GM23248 (cell line): ENCODE measurements around the gene ANKK1. TPM values are rescaled to one million over a fixed set of nuclear protein-coding genes. Genes with fewer than 3 reads are reported as not detected.

ENCODE experiments used
- DNase-seq: peaks from one replicate; pipeline ENCODE4 v3.0.0-alpha.2; 2015
- H2AFZ ChIP-seq: fragments of 200-600 bp; sonication (generic); 2 replicates; pipeline ENCODE4 v1.6.1; 2016; ENCODE audit warnings: antibody characterized with exemption
- H3F3A ChIP-seq: fragments of 200-600 bp; sonication (generic); 2 replicates; pipeline ENCODE4 v1.6.1; 2016; ENCODE audit warnings: mild to moderate bottlenecking, antibody characterized with exemption, mixed run types; ENCODE audit not compliant: insufficient read depth
- H3K27ac ChIP-seq: fragments of 200-600 bp; sonication (generic); 2 replicates; pipeline ENCODE4 v1.5.1; 2016; ENCODE audit warnings: mild to moderate bottlenecking
- H3K27me3 ChIP-seq: fragments of 200-600 bp; sonication (generic); replicated peaks from 2 replicates; pipeline ENCODE4 v1.6.1; 2016; ENCODE audit warnings: mild to moderate bottlenecking; ENCODE audit not compliant: insufficient read depth
- H3K36me3 ChIP-seq: fragments of 200-600 bp; sonication (generic); 2 replicates; pipeline ENCODE4 v1.6.1; 2016; ENCODE audit warnings: low read depth, mild to moderate bottlenecking
- H3K4me1 ChIP-seq: fragments of 200-600 bp; sonication (generic); 2 replicates; pipeline ENCODE4 v1.6.1; 2016; ENCODE audit warnings: mild to moderate bottlenecking; ENCODE audit not compliant: insufficient read depth
- H3K4me2 ChIP-seq: fragments of 200-600 bp; sonication (generic); one replicate; pipeline ENCODE4 v1.6.1; 2016; ENCODE audit warnings: mild to moderate bottlenecking; ENCODE audit not compliant: unreplicated experiment
- H3K4me3 ChIP-seq: fragments of 200-600 bp; sonication (generic); 2 replicates; pipeline ENCODE4 v1.5.1; 2016; ENCODE audit warnings: mild to moderate bottlenecking
- H3K79me2 ChIP-seq: fragments of 200-600 bp; sonication (generic); 2 replicates; pipeline ENCODE4 v1.6.1; 2016; ENCODE audit warnings: mild to moderate bottlenecking; ENCODE audit not compliant: insufficient read depth
- H3K9ac ChIP-seq: fragments of 200-600 bp; sonication (generic); 2 replicates; pipeline ENCODE4 v1.6.1; 2016; ENCODE audit warnings: mild to moderate bottlenecking
- H3K9me2 ChIP-seq: fragments of 200-600 bp; sonication (generic); 2 replicates; pipeline ENCODE4 v1.6.1; 2016; ENCODE audit warnings: mixed run types, mild to moderate bottlenecking, moderate library complexity; ENCODE audit not compliant: insufficient read depth
- H3K9me3 ChIP-seq: fragments of 200-600 bp; sonication (generic); one replicate; pipeline ENCODE4 v1.6.1; 2017; ENCODE audit warnings: low read depth
- H4K20me1 ChIP-seq: fragments of 200-600 bp; sonication (generic); 2 replicates; pipeline ENCODE4 v1.6.0; 2016; ENCODE audit not compliant: insufficient read depth
- EZH2 ChIP-seq: fragments of 200-600 bp; sonication (generic); IDR thresholded peaks from 2 replicates; pipeline ENCODE4 v1.6.1; 2018; ENCODE audit warnings: antibody characterized with exemption, mild to moderate bottlenecking; ENCODE audit not compliant: insufficient read depth, poor library complexity, severe bottlenecking
- EZH2phosphoT487 ChIP-seq: fragments of 200-600 bp; sonication (generic); IDR thresholded peaks from 2 replicates; pipeline ENCODE4 v1.6.1; 2018; ENCODE audit warnings: antibody characterized with exemption, moderate library complexity, mild to moderate bottlenecking, low read depth; ENCODE audit not compliant: insufficient read depth
- WGBS, 2 experiments: methylation state at CpG; one replicate each; pipeline ENCODE4 v1.1.6; 2015 to 2017; ENCODE audit warnings: low lambda C conversion rate in 2 of 2, low coverage in 1 of 2; ENCODE audit errors: missing lambda C conversion rate in 2 of 2; 5-methylcytosine and 5-hydroxymethylcytosine counted together
- in situ Hi-C: fragments of 300-500 bp; cut with MboI; formaldehyde crosslinking; loops from 2 replicates; pipeline ENCODE4 v1.15.0; 2020
- polyA plus RNA-seq: library from polyadenylated mRNA; unstranded; fragments of >200 nt; fragmentation: Nextera tagmentation; extraction: Ambion mirVana; gene quantifications from 2 replicates; pipeline ENCODE4 v1.2.1, GENCODE V29; 2016
- total RNA-seq: library from RNA; depleted of rRNA; stranded (reverse); fragments of >200 nt; shearing (Covaris generic); gene quantifications from 2 replicates; pipeline ENCODE4 v1.2.3, GENCODE V29; 2014; rRNA removed

Gene ANKK1
- total RNA-seq (not detected in 2 replicates), polyA plus RNA-seq (not detected in 2 replicates)

- TF ChIP-seq EZH2phosphoT487 (no peak), EZH2 (no peak)
- DNase-seq = no peak
- no peaks in the 10 kb centered on the region for H3K36me3 ChIP-seq
- 11 to 19% methylated on average over 32 to 46 of the region's 46 CpGs for WGBS, 2 experiments
- H3K4me1 ChIP-seq = peaks cover 10% of the 10 kb centered on the region
- no peak within 1 kb of the TSS for H3K27ac ChIP-seq
- peaks cover 5% of the 10 kb centered on the region; the same call in 1 of the 2 replicates for H3F3A ChIP-seq
- H3K9ac ChIP-seq = no peak within 1 kb of the TSS
- peaks cover 57% of the 10 kb centered on the region for H3K27me3 ChIP-seq
- no peaks in the 10 kb centered on the region for H3K9me3 ChIP-seq
- H3K4me3 ChIP-seq = no peak within 1 kb of the TSS
- no peaks in the 10 kb centered on the region for H3K9me2 ChIP-seq
- no peak within 1 kb of the TSS; the same call in 1 of the 2 replicates for H2AFZ ChIP-seq
- no peak within 1 kb of the TSS for H3K4me2 ChIP-seq
- H3K79me2 ChIP-seq = no peaks in the 10 kb centered on the region
- in situ Hi-C loops = no loop called here
- no peaks in the 10 kb centered on the region; the same call in 1 of the 2 replicates for H4K20me1 ChIP-seq
Measured at GRCh38 chr11:113387605-113388211, at the start of gene ANKK1. TSS of gene ANKK1 (plus strand) at chr11:113387779. CDS start at chr11:113387885, 106 bp downstream.

GRCh38 chr11:113338730-113339129, 48.8 kb upstream of the ANKK1 start:
- H3K79me2 ChIP-seq = no peaks in the 10 kb centered on the region
- H3K36me3 ChIP-seq = peaks cover 3% of the 10 kb centered on the region; the same call in 1 of the 2 replicates
- H3K4me1 ChIP-seq = no peaks in the 10 kb centered on the region
- no peak for DNase-seq
- 52 to 53% methylated on average over 4 of the region's 4 CpGs for WGBS, 2 experiments
- no peaks in the 10 kb centered on the region for H3K9me2 ChIP-seq
- TF ChIP-seq EZH2 (no peak), EZH2phosphoT487 (no peak)
- H3K4me3 ChIP-seq = no peak overlapping the region
- H3K9me3 ChIP-seq = no peaks in the 10 kb centered on the region
- H3K9ac ChIP-seq = no peak overlapping the region
- no peak overlapping the region for H2AFZ ChIP-seq
- H3F3A ChIP-seq = no peaks in the 10 kb centered on the region
- no peaks in the 10 kb centered on the region for H3K27me3 ChIP-seq
- in situ Hi-C loops = no loop called here
- H4K20me1 ChIP-seq = no peaks in the 10 kb centered on the region
- no peak overlapping the region for H3K4me2 ChIP-seq
- no peak overlapping the region for H3K27ac ChIP-seq

- Histone ChIP-seq H3F3A (no peaks in the 10 kb centered on the region), H3K4me2 (no peak overlapping the region), H3K9me3 (no peaks in the 10 kb centered on the region), H3K27me3 (no peaks in the 10 kb centered on the region), H3K4me1 (no peaks in the 10 kb centered on the region), H3K9me2 (no peaks in the 10 kb centered on the region), H3K27ac (no peak overlapping the region), H3K79me2 (no peaks in the 10 kb centered on the region), H3K36me3 (peaks cover 3% of the 10 kb centered on the region; the same call in 1 of the 2 replicates), H3K4me3 (no peak overlapping the region), H4K20me1 (no peaks in the 10 kb centered on the region), H3K9ac (no peak overlapping the region), H2AFZ (no peak overlapping the region)
- 80 to 92% methylated on average over 6 of the region's 6 CpGs for WGBS, 2 experiments
- TF ChIP-seq EZH2 (no peak), EZH2phosphoT487 (no peak)
- no peak for DNase-seq
- in situ Hi-C loops = no loop called here
Measured at GRCh38 chr11:113339929-113340589, 47.5 kb upstream of the ANKK1 start.

- H3K36me3 ChIP-seq = no peaks in the 10 kb centered on the region
- no peak overlapping the region for H3K27ac ChIP-seq
- H3K4me3 ChIP-seq = no peak overlapping the region
- no peaks in the 10 kb centered on the region for H3K9me2 ChIP-seq
- no peaks in the 10 kb centered on the region for H3K9me3 ChIP-seq
- in situ Hi-C loops = no loop called here
- WGBS, 2 experiments = 87 to 90% methylated on average over 10 of the region's 10 CpGs
- DNase-seq = no peak
- no peaks in the 10 kb centered on the region for H3K79me2 ChIP-seq
- H3K9ac ChIP-seq = no peak overlapping the region
- H2AFZ ChIP-seq = no peak overlapping the region
- TF ChIP-seq EZH2 (no peak), EZH2phosphoT487 (no peak)
- H3K27me3 ChIP-seq = no peaks in the 10 kb centered on the region
- H3K4me2 ChIP-seq = no peak overlapping the region
- H3F3A ChIP-seq = no peaks in the 10 kb centered on the region
- H4K20me1 ChIP-seq = no peaks in the 10 kb centered on the region
- H3K4me1 ChIP-seq = no peaks in the 10 kb centered on the region
Measured at GRCh38 chr11:113341388-113342165, 46.0 kb upstream of the ANKK1 start.
